ENCODE measurements around the gene SNCAIP.
"Not testable (repeated sequence)": the region's sequence is repeated elsewhere in the genome, so short reads cannot be mapped to it uniquely, and the experiment has no call there.

SNCAIP gene

GRCh38 chr5:122362361-122362760 lies 50.3 kb downstream of the SNCAIP start:
- DNase-seq (ENCODE audit: low read depth), result no peak

GRCh38 chr5:122363623-122364022 lies 51.6 kb downstream of the SNCAIP start:
- no peak for DNase-seq (ENCODE audit: low read depth)

GRCh38 chr5:122366501-122366900 lies 54.5 kb downstream of the SNCAIP start:
- DNase-seq (ENCODE audit: low read depth), result no peak

- DNase-seq (ENCODE audit: low read depth), result no peak
Observed at GRCh38 chr5:122367456-122367855, 55.4 kb downstream of the SNCAIP start.

GRCh38 chr5:122368510-122369251 lies 56.6 kb downstream of the SNCAIP start:
- no peak for DNase-seq (ENCODE audit: low read depth)

- no peak for DNase-seq (ENCODE audit: low read depth)
Observed at GRCh38 chr5:122369253-122369815, 57.3 kb downstream of the SNCAIP start.

- DNase-seq (ENCODE audit: low read depth), result no peak
Observed at GRCh38 chr5:122371511-122372151, 59.6 kb downstream of the SNCAIP start.

- DNase-seq (ENCODE audit: low read depth), result no peak
Observed at GRCh38 chr5:122374110-122374509, 62.1 kb downstream of the SNCAIP start.

- no peak for DNase-seq (ENCODE audit: low read depth)
Observed at GRCh38 chr5:122375801-122376200, 63.8 kb downstream of the SNCAIP start.

- no peak for DNase-seq (ENCODE audit: low read depth)
Observed at GRCh38 chr5:122376250-122376649, 64.2 kb downstream of the SNCAIP start.

- no peak for DNase-seq (ENCODE audit: low read depth)
Observed at GRCh38 chr5:122377026-122377425, 65.0 kb downstream of the SNCAIP start.

GRCh38 chr5:122382938-122383337 lies 70.9 kb downstream of the SNCAIP start:
- not testable (repeated sequence) for DNase-seq (ENCODE audit: low read depth)

- DNase-seq (ENCODE audit: low read depth), result no peak
Observed at GRCh38 chr5:122384739-122385235, 72.8 kb downstream of the SNCAIP start.

- no peak for DNase-seq (ENCODE audit: low read depth)
Observed at GRCh38 chr5:122385286-122385685, 73.2 kb downstream of the SNCAIP start.

- DNase-seq (ENCODE audit: low read depth), result peak; percentile 75
Observed at GRCh38 chr5:122385808-122386207, 73.8 kb downstream of the SNCAIP start.

GRCh38 chr5:122390154-122390553 lies 78.1 kb downstream of the SNCAIP start:
- no peak for DNase-seq (ENCODE audit: low read depth)

GRCh38 chr5:122390694-122391093 lies 78.7 kb downstream of the SNCAIP start:
- no peak for DNase-seq (ENCODE audit: low read depth)

GRCh38 chr5:122391621-122392020 lies 79.6 kb downstream of the SNCAIP start:
- DNase-seq (ENCODE audit: low read depth), result no peak

- no peak for DNase-seq (ENCODE audit: low read depth)
Observed at GRCh38 chr5:122392224-122392623, 80.2 kb downstream of the SNCAIP start.

- peak; percentile 25 for DNase-seq (ENCODE audit: low read depth)
Observed at GRCh38 chr5:122392824-122393223, 80.8 kb downstream of the SNCAIP start.

- no peak for DNase-seq (ENCODE audit: low read depth)
Observed at GRCh38 chr5:122394284-122394930, 82.4 kb downstream of the SNCAIP start.

GRCh38 chr5:122398016-122398415 lies 86.0 kb downstream of the SNCAIP start:
- DNase-seq (ENCODE audit: low read depth), result no peak

GRCh38 chr5:122400341-122400740 lies 88.3 kb downstream of the SNCAIP start:
- DNase-seq (ENCODE audit: low read depth), result no peak

Data from GM04503 (cell line).